ENCODE measurements around the gene CCND2.

CCND2 gene

GRCh38 chr12:4257442-4257841 lies 16.1 kb upstream of the CCND2 start:
- no peak for DNase-seq

- DNase-seq, result no peak
Observed at GRCh38 chr12:4259099-4259498, 14.5 kb upstream of the CCND2 start.

- no peak for DNase-seq
Observed at GRCh38 chr12:4261655-4262054, 11.9 kb upstream of the CCND2 start.

GRCh38 chr12:4265280-4265679 lies 8.3 kb upstream of the CCND2 start:
- no peak for DNase-seq

GRCh38 chr12:4266990-4267389 lies 6.6 kb upstream of the CCND2 start:
- no peak for DNase-seq

- DNase-seq, result no peak
Observed at GRCh38 chr12:4267704-4268328, 5.7 kb upstream of the CCND2 start.

- no peak for DNase-seq
Observed at GRCh38 chr12:4268329-4269181, 5.0 kb upstream of the CCND2 start.

GRCh38 chr12:4269279-4269991 lies 4.1 kb upstream of the CCND2 start:
- peak; percentile 84 to 90 (median 86) for DNase-seq

- DNase-seq, result no peak
Observed at GRCh38 chr12:4270016-4270830, 3.3 kb upstream of the CCND2 start.

GRCh38 chr12:4270831-4271716 lies 2.5 kb upstream of the CCND2 start:
- DNase-seq, result no peak

- DNase-seq, result peak; percentile 77 to 82 (median 80)
Observed at GRCh38 chr12:4271717-4272423, 1.7 kb upstream of the CCND2 start.

- peak in 3 of 4 experiments; percentile 31 to 67 (median 66) for DNase-seq
Observed at GRCh38 chr12:4272424-4273272, 914 bp upstream of the CCND2 start.

- no peak for DNase-seq
Observed at GRCh38 chr12:4273273-4273651, 300 bp upstream of the CCND2 start.

GRCh38 chr12:4274396-4275015 lies 944 bp downstream of the CCND2 start:
- DNase-seq, result no peak

- no peak for DNase-seq
Observed at GRCh38 chr12:4275016-4275869, 1.7 kb downstream of the CCND2 start.

GRCh38 chr12:4275870-4276301 lies 2.3 kb downstream of the CCND2 start:
- no peak for DNase-seq

GRCh38 chr12:4276524-4277204 lies 3.1 kb downstream of the CCND2 start:
- peak; percentile 63 to 73 (median 71) for DNase-seq

- no peak for DNase-seq
Observed at GRCh38 chr12:4277205-4277543, 3.6 kb downstream of the CCND2 start.
